OCI-LY1 (cell line): ENCODE results near the gene CREG1.

Experiments used
- H2AFZ ChIP-seq: fragments of 200-600 bp; sonication (generic), shearing (Covaris generic); 2 replicates; pipeline ENCODE4 v1.6.0; 2014; ENCODE audit warnings: antibody characterized with exemption, mild to moderate bottlenecking, low read length
- H3F3A ChIP-seq: fragments of 200-600 bp; sonication (generic), shearing (Covaris generic); 2 replicates; pipeline ENCODE4 v1.6.0; 2014; ENCODE audit warnings: mild to moderate bottlenecking, antibody characterized with exemption, low read length, moderate library complexity; ENCODE audit not compliant: insufficient read depth
- H3K27ac ChIP-seq: fragments of 200-600 bp; sonication (generic); 2 replicates; pipeline ENCODE4 v1.5.1; 2014; ENCODE audit warnings: low read length, mixed run types, mild to moderate bottlenecking, low read depth; ENCODE audit not compliant: poor library complexity, severe bottlenecking
- H3K27me3 ChIP-seq: fragments of 200-600 bp; sonication (generic); 2 replicates; pipeline ENCODE4 v1.6.0; 2014; ENCODE audit warnings: antibody characterized with exemption, mild to moderate bottlenecking, low read length, moderate library complexity; ENCODE audit not compliant: insufficient read depth
- H3K36me3 ChIP-seq: fragments of 200-600 bp; sonication (generic); 2 replicates; pipeline ENCODE4 v1.6.1; 2014; ENCODE audit warnings: mild to moderate bottlenecking, antibody characterized with exemption, low read length, moderate library complexity, mixed read lengths; ENCODE audit not compliant: insufficient read depth
- H3K4me1 ChIP-seq: fragments of 200-600 bp; sonication (generic); 2 replicates; pipeline ENCODE4 v1.5.1; 2014; ENCODE audit warnings: mild to moderate bottlenecking, low read length, moderate library complexity; ENCODE audit not compliant: insufficient read depth, severe bottlenecking
- H3K4me2 ChIP-seq: fragments of 200-600 bp; sonication (generic), shearing (Covaris generic); 2 replicates; pipeline ENCODE4 v1.6.1; 2014; ENCODE audit warnings: low read length
- H3K4me3 ChIP-seq: fragments of 200-600 bp; sonication (generic); 2 replicates; pipeline ENCODE4 v1.5.1; 2014; ENCODE audit warnings: low read length, low read depth, mild to moderate bottlenecking, mixed read lengths; ENCODE audit not compliant: poor library complexity, severe bottlenecking
- H3K79me2 ChIP-seq: fragments of 200-600 bp; shearing (Covaris generic); 2 replicates; pipeline ENCODE4 v1.6.1; 2016; ENCODE audit warnings: mixed run types, low read length, mixed read lengths; ENCODE audit not compliant: insufficient read depth
- H3K9ac ChIP-seq: fragments of 200-600 bp; sonication (generic), shearing (Covaris generic); 2 replicates; pipeline ENCODE4 v1.6.1; 2014; ENCODE audit warnings: mild to moderate bottlenecking, low read length, mixed read lengths
- H3K9me2 ChIP-seq: fragments of 200-600 bp; sonication (generic), shearing (Covaris generic); 2 replicates; pipeline ENCODE4 v1.6.1; 2014; ENCODE audit warnings: low read depth, mild to moderate bottlenecking, low read length, mixed read lengths
- H3K9me3 ChIP-seq: fragments of 200-600 bp; shearing (Covaris generic); 2 replicates; pipeline ENCODE4 v1.6.1; 2014; ENCODE audit warnings: low read length, mixed read lengths
- H4K20me1 ChIP-seq: fragments of 200-600 bp; sonication (generic), shearing (Covaris generic); 2 replicates; pipeline ENCODE4 v1.6.0; 2016; ENCODE audit warnings: mild to moderate bottlenecking, low read length; ENCODE audit not compliant: insufficient read depth
- EZH2 ChIP-seq: fragments of 200-600 bp; sonication (generic), shearing (Covaris generic); IDR thresholded peaks from 2 replicates; pipeline ENCODE4 v1.8.0; 2017; ENCODE audit warnings: borderline replicate concordance, mixed run types, mild to moderate bottlenecking, antibody characterized with exemption, low read length, moderate library complexity, mixed read lengths
- TF ChIP-seq, protein P1 (sequence below): fragments of 200-600 bp; sonication (generic), shearing (Covaris generic); IDR thresholded peaks from 2 replicates; pipeline ENCODE4 v1.5.1; 2017; ENCODE audit warnings: mild to moderate bottlenecking, antibody characterized with exemption, low read length, moderate library complexity, mixed read lengths

Gene CREG1

GRCh38 chr1:167532375-167532774 is 21.2 kb downstream of the CREG1 start:
- Histone ChIP-seq H3K27ac (no peak overlapping the region), H3K9me2 (no peaks in the 10 kb centered on the region), H3K4me1 (no peaks in the 10 kb centered on the region), H3F3A (no peaks in the 10 kb centered on the region), H3K9me3 (no peaks in the 10 kb centered on the region), H3K79me2 (no peaks in the 10 kb centered on the region), H3K4me2 (no peak overlapping the region), H3K4me3 (no peak overlapping the region), H2AFZ (no peak overlapping the region), H3K9ac (no peak overlapping the region), H4K20me1 (no peaks in the 10 kb centered on the region), H3K27me3 (no peaks in the 10 kb centered on the region), H3K36me3 (peaks cover 3% of the 10 kb centered on the region; the same call in 1 of the 2 replicates)
- no peak for TF ChIP-seq EZH2
- TF ChIP-seq, protein P1, sequence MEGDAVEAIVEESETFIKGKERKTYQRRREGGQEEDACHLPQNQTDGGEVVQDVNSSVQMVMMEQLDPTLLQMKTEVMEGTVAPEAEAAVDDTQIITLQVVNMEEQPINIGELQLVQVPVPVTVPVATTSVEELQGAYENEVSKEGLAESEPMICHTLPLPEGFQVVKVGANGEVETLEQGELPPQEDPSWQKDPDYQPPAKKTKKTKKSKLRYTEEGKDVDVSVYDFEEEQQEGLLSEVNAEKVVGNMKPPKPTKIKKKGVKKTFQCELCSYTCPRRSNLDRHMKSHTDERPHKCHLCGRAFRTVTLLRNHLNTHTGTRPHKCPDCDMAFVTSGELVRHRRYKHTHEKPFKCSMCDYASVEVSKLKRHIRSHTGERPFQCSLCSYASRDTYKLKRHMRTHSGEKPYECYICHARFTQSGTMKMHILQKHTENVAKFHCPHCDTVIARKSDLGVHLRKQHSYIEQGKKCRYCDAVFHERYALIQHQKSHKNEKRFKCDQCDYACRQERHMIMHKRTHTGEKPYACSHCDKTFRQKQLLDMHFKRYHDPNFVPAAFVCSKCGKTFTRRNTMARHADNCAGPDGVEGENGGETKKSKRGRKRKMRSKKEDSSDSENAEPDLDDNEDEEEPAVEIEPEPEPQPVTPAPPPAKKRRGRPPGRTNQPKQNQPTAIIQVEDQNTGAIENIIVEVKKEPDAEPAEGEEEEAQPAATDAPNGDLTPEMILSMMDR: no peak

DNA sequence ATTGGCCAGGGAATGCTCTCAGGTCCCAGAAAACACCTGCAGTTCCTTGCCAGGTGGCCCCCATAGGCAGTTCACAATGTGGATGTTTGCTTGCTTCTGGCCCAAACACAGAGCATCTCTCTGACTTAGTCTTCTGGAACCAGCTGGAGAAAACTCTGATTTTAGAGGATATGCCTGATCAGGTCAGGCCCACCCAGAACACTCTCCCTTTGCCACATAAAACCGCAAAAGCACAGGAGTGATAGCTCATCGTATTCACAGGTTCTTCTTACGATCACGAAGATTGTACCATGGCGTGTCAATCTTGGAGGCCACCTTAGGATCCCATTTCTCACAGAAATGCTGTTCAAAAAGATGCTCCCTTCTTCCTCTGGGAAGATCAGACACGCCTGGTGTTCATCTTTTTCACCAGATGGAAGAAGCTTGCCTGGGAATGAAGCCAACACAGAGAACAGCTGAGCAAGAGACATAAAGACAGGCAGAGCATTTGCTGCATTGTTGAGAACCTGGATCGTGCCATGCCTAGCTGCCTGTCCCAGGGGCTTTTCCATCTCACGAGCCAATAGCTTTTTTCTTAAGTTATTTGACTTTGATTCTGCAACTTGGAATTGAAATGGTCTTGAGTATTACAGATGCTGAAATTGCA is 23.6 kb downstream of the CREG1 start:
- H3K79me2 ChIP-seq: no peaks in the 10 kb centered on the region
- H3K27me3 ChIP-seq: no peaks in the 10 kb centered on the region
- TF ChIP-seq, protein P1: no peak
- TF ChIP-seq EZH2: no peak
- H3K4me2 ChIP-seq: no peak overlapping the region
- H3K4me3 ChIP-seq: no peak overlapping the region
- no peak overlapping the region for H3K9ac ChIP-seq
- no peak overlapping the region for H3K27ac ChIP-seq
- no peak overlapping the region for H2AFZ ChIP-seq
- H3K9me2 ChIP-seq: no peaks in the 10 kb centered on the region
- H3K36me3 ChIP-seq: no peaks in the 10 kb centered on the region
- no peaks in the 10 kb centered on the region for H3K4me1 ChIP-seq
- H3F3A ChIP-seq: no peaks in the 10 kb centered on the region
- H3K9me3 ChIP-seq: no peaks in the 10 kb centered on the region
- H4K20me1 ChIP-seq: no peaks in the 10 kb centered on the region

DNA sequence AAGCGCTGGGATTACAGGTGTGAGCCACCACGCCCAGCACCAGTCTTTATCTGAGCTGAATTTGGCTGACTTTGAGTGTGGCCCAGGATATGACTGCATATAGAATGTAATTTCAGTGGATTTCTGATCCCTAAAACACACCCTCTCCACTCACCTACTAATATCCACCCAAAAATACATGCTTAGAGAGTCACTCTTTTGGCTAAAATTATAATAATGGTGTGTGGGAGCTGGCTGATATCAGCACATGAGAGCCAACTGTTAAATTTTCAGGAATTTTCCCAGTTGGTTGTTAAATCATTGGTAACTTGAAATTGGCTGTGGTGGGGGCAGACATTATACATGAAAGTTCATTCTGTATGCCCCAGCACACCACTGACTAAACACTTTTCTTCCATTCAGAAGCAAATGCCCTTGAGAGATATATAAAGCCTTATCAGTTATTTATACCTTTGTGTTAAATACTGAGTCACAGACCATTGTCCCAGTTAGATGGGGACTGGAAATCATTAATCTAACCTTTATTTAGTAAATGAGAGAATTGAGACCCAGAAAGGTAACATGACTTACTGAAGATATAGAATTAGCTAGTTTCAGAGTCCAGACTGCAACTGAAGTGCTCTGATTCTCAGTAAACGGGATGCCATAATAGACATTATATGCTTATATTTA is 25.4 kb downstream of the CREG1 start:
- Histone ChIP-seq H3K4me3 (no peak overlapping the region), H3F3A (no peaks in the 10 kb centered on the region), H2AFZ (no peak overlapping the region), H3K9ac (no peak overlapping the region), H3K9me3 (peaks cover 8% of the 10 kb centered on the region; the same call in 1 of the 2 replicates), H4K20me1 (no peaks in the 10 kb centered on the region), H3K4me2 (no peak overlapping the region), H3K79me2 (no peaks in the 10 kb centered on the region), H3K4me1 (no peaks in the 10 kb centered on the region), H3K36me3 (no peaks in the 10 kb centered on the region; the same call in 1 of the 2 replicates), H3K9me2 (no peaks in the 10 kb centered on the region), H3K27ac (no peak overlapping the region), H3K27me3 (no peaks in the 10 kb centered on the region)
- TF ChIP-seq, protein P1: no peak
- no peak for TF ChIP-seq EZH2
